NCI-H2196 (cell line): Measurements from ENCODE around the gene DNAH12.
"Not testable (repeated sequence)": the region's sequence is repeated elsewhere in the genome, so short reads cannot be mapped to it uniquely, and the experiment has no call there.

Experiments
- DNase-seq: peaks from one replicate; lab custom pipeline; 2025; ENCODE audit not compliant: unreplicated experiment; lab: John Stamatoyannopoulos, UW

Gene DNAH12

GRCh38 chr3:57411715-57412114, 132.4 kb downstream of the DNAH12 start:
- no peak for DNase-seq

GRCh38 chr3:57409471-57409870, 134.7 kb downstream of the DNAH12 start:
- no peak for DNase-seq

- DNase-seq = no peak
Measured at GRCh38 chr3:57402675-57403074, 141.5 kb downstream of the DNAH12 start.

- peak; percentile 5 for DNase-seq
Measured at GRCh38 chr3:57397175-57398026, 146.7 kb downstream of the DNAH12 start.

GRCh38 chr3:57393977-57394376, 150.2 kb downstream of the DNAH12 start:
- no peak for DNase-seq

GRCh38 chr3:57391767-57392166, 152.4 kb downstream of the DNAH12 start:
- DNase-seq = no peak

- no peak for DNase-seq
Measured at GRCh38 chr3:57389271-57389670, 154.9 kb downstream of the DNAH12 start.

- DNase-seq = no peak
Measured at GRCh38 chr3:57386307-57386706, 157.8 kb downstream of the DNAH12 start.

GRCh38 chr3:57385498-57385897, 158.6 kb downstream of the DNAH12 start:
- DNase-seq = no peak

GRCh38 chr3:57383838-57384237, 160.3 kb downstream of the DNAH12 start:
- DNase-seq = no peak

- no peak for DNase-seq
Measured at GRCh38 chr3:57383406-57383805, 160.7 kb downstream of the DNAH12 start.

- no peak for DNase-seq
Measured at GRCh38 chr3:57382933-57383332, 161.2 kb downstream of the DNAH12 start.

GRCh38 chr3:57370341-57370740, 173.8 kb downstream of the DNAH12 start:
- no peak for DNase-seq

GRCh38 chr3:57365089-57365488, 179.1 kb downstream of the DNAH12 start:
- DNase-seq = not testable (repeated sequence)

- not testable (repeated sequence) for DNase-seq
Measured at GRCh38 chr3:57356275-57356674, 187.9 kb downstream of the DNAH12 start.

GRCh38 chr3:57354768-57355167, 189.4 kb downstream of the DNAH12 start:
- no peak for DNase-seq

- no peak for DNase-seq
Measured at GRCh38 chr3:57350271-57350670, 193.9 kb downstream of the DNAH12 start.

- not testable (repeated sequence) for DNase-seq
Measured at GRCh38 chr3:57339071-57339642, 205.0 kb downstream of the DNAH12 start.

- DNase-seq = not testable (repeated sequence)
Measured at GRCh38 chr3:57338272-57339070, 205.7 kb downstream of the DNAH12 start.

- no peak for DNase-seq
Measured at GRCh38 chr3:57335283-57335938, 208.7 kb downstream of the DNAH12 start.

- no peak for DNase-seq
Measured at GRCh38 chr3:57331078-57331610, 213.0 kb downstream of the DNAH12 start.
